IMR-90 (cell line): ENCODE results near the gene SH3BP5. TPM values are rescaled to one million over a fixed set of nuclear protein-coding genes. Genes with fewer than 3 reads are reported as not detected.
A peak's percentile ranks its signal among the peaks of the same experiment; 100 is the strongest.

Experiments used
- ATAC-seq: fragments of 200-7000 bp; cut with Tn5 transposase; 2 replicates; pipeline ENCODE4 v1.9.1; 2020; ENCODE audit warnings: low read depth, mild to moderate bottlenecking, moderate library complexity
- BruUV-seq: library from RNA; stranded (reverse); fragments of 400-500 nt; replicated peaks from 2 replicates; lab custom pipeline; 2021; lab: Mats Ljungman, UMichigan
- CTCF ChIA-PET: fragments of 300-600 bp; formaldehyde crosslinking; extraction: SDS; loops from one replicate; lab custom pipeline; 2021; ENCODE audit warnings: antibody characterized with exemption; lab: Yijun Ruan, JAX
- POLR2A ChIA-PET: fragments of 300-600 bp; sonication (Branson Sonifier 250); formaldehyde crosslinking; loops from one replicate; lab custom pipeline; 2022; ENCODE audit warnings: antibody characterized with exemption; ENCODE audit not compliant: unreplicated experiment; lab: Charles Lee
- DNase-seq: peaks from one replicate; pipeline ENCODE4 v3.0.0; 2013
- H2AFZ ChIP-seq: replicated peaks from 2 replicates; pipeline ENCODE3; 2013; ENCODE audit warnings: low read length, mild to moderate bottlenecking; ENCODE audit not compliant: poor library complexity
- H2AK5ac ChIP-seq: 2 replicates; pipeline ENCODE4 v1.6.1; 2013; ENCODE audit warnings: low read depth, low read length, inconsistent platforms
- H2AK9ac ChIP-seq: replicated peaks from 2 replicates; pipeline ENCODE3; 2013; ENCODE audit warnings: mild to moderate bottlenecking, low read depth, low read length, moderate library complexity; ENCODE audit not compliant: poor library complexity
- H2BK120ac ChIP-seq: 2 replicates; pipeline ENCODE4 v1.6.1; 2013; ENCODE audit warnings: low read depth, low read length, inconsistent platforms
- H2BK15ac ChIP-seq: 3 replicates; pipeline ENCODE4 v1.6.1; 2013; ENCODE audit warnings: low read depth, low read length, inconsistent platforms
- H2BK20ac ChIP-seq: 2 replicates; pipeline ENCODE4 v1.6.1; 2013; ENCODE audit warnings: low read depth, mild to moderate bottlenecking, inconsistent platforms, low read length, moderate library complexity
- H2BK5ac ChIP-seq: 2 replicates; pipeline ENCODE4 v1.6.1; 2013; ENCODE audit warnings: mild to moderate bottlenecking, low read depth, low read length, inconsistent platforms; ENCODE audit not compliant: poor library complexity, severe bottlenecking
- H3K14ac ChIP-seq: replicated peaks from 2 replicates; pipeline ENCODE4 v1.6.1; 2013; ENCODE audit warnings: low read depth, low read length, inconsistent platforms
- H3K18ac ChIP-seq: 2 replicates; pipeline ENCODE4 v1.6.1; 2013; ENCODE audit warnings: low read depth, low read length, control low read depth
- H3K23ac ChIP-seq: 2 replicates; pipeline ENCODE4 v1.6.1; 2013; ENCODE audit warnings: low read depth, low read length, inconsistent platforms
- H3K27ac ChIP-seq: 2 replicates; pipeline ENCODE4 v1.5.1; 2013; ENCODE audit warnings: mild to moderate bottlenecking, control low read depth, low read length; ENCODE audit not compliant: insufficient read depth
- H3K27me3 ChIP-seq: 2 replicates; pipeline ENCODE4 v1.6.1; 2013; ENCODE audit warnings: low read length; ENCODE audit not compliant: control insufficient read depth, insufficient read depth
- H3K36me3 ChIP-seq: 2 replicates; pipeline ENCODE4 v1.6.1; 2013; ENCODE audit warnings: low read length, mixed read lengths; ENCODE audit not compliant: control insufficient read depth, insufficient read depth
- H3K4ac ChIP-seq: 2 replicates; pipeline ENCODE4 v1.6.1; 2013; ENCODE audit warnings: low read depth, low read length, inconsistent platforms
- H3K4me1 ChIP-seq: 2 replicates; pipeline ENCODE4 v1.6.1; 2013; ENCODE audit warnings: low read length, mixed read lengths; ENCODE audit not compliant: control insufficient read depth, insufficient read depth
- H3K4me2 ChIP-seq: 2 replicates; pipeline ENCODE4 v1.6.1; 2013; ENCODE audit warnings: low read depth, mild to moderate bottlenecking, control low read depth, low read length, moderate library complexity
- H3K4me3 ChIP-seq: 2 replicates; pipeline ENCODE4 v1.5.1; 2013; ENCODE audit warnings: low read depth, mild to moderate bottlenecking, control low read depth, low read length, moderate library complexity; ENCODE audit not compliant: insufficient read depth
- H3K56ac ChIP-seq: 2 replicates; pipeline ENCODE4 v1.6.1; 2013; ENCODE audit warnings: low read length, inconsistent platforms; ENCODE audit not compliant: insufficient read depth; ENCODE audit errors: extremely low read depth
- H3K79me1 ChIP-seq, 2 experiments: 2 replicates each; pipeline ENCODE4 v1.6.1; 2013; ENCODE audit warnings: low read length in 2 of 2, inconsistent platforms in 1 of 2, low read depth in 1 of 2
- H3K9ac ChIP-seq: 2 replicates; pipeline ENCODE4 v1.6.1; 2013; ENCODE audit warnings: low read depth, low read length, control low read depth
- H3K9me1 ChIP-seq: 2 replicates; pipeline ENCODE4 v1.6.1; 2013; ENCODE audit warnings: low read length, inconsistent platforms; ENCODE audit not compliant: insufficient read depth
- H3K9me3 ChIP-seq: 2 replicates; pipeline ENCODE4 v1.6.1; 2013; ENCODE audit warnings: low read length; ENCODE audit not compliant: control insufficient read depth, insufficient read depth
- H4K20me1 ChIP-seq: 2 replicates; pipeline ENCODE4 v1.6.1; 2013; ENCODE audit warnings: low read length, inconsistent platforms; ENCODE audit not compliant: insufficient read depth
- H4K5ac ChIP-seq: 2 replicates; pipeline ENCODE4 v1.6.1; 2013; ENCODE audit warnings: mild to moderate bottlenecking, low read depth, low read length, control low read depth
- H4K8ac ChIP-seq, 2 experiments: 2 replicates each; pipeline ENCODE4 v1.6.1; 2013; ENCODE audit warnings: low read depth in 2 of 2, low read length in 2 of 2, control low read depth in 1 of 2, inconsistent platforms in 1 of 2
- H4K91ac ChIP-seq: 2 replicates; pipeline ENCODE4 v1.6.1; 2013; ENCODE audit warnings: low read depth, low read length, inconsistent platforms; ENCODE audit not compliant: insufficient read depth
- CEBPB ChIP-seq: IDR thresholded peaks from 2 replicates; pipeline ENCODE4 v1.6.1; 2012; ENCODE audit warnings: low read depth, low read length, improper control_type of control experiment
- CHD1 ChIP-seq: IDR thresholded peaks from 2 replicates; pipeline ENCODE4 v1.6.1; 2012; ENCODE audit warnings: low read depth, low read length, improper control_type of control experiment
- CTCF ChIP-seq: conservative IDR thresholded peaks from 2 replicates; pipeline ENCODE4 v1.5.1; 2012; ENCODE audit warnings: mild to moderate bottlenecking, low read depth, low read length, improper control_type of control experiment
- FOS ChIP-seq: fragments of 150-350 bp; IDR thresholded peaks from 2 replicates; pipeline ENCODE4 v1.6.1; 2016; ENCODE audit warnings: low read depth, low read length
- MAFK ChIP-seq: IDR thresholded peaks from 2 replicates; pipeline ENCODE4 v1.6.1; 2012; ENCODE audit warnings: low read depth, low read length, improper control_type of control experiment
- MAZ ChIP-seq: IDR thresholded peaks from 2 replicates; pipeline ENCODE4 v1.6.1; 2012; ENCODE audit warnings: low read depth, mild to moderate bottlenecking, low read length, improper control_type of control experiment, moderate library complexity, borderline replicate concordance
- MXI1 ChIP-seq: IDR thresholded peaks from 2 replicates; pipeline ENCODE4 v1.6.1; 2012; ENCODE audit warnings: low read depth, mild to moderate bottlenecking, low read length, moderate library complexity, borderline replicate concordance
- NFE2L2 ChIP-seq: fragments of 150-350 bp; IDR thresholded peaks from 2 replicates; pipeline ENCODE4 v1.6.1; 2016; ENCODE audit warnings: low read depth, mild to moderate bottlenecking, low read length
- POLR2A ChIP-seq: IDR thresholded peaks from 2 replicates; pipeline ENCODE4 v1.6.1; 2012; ENCODE audit warnings: mild to moderate bottlenecking, low read depth, low read length
- RAD21 ChIP-seq: IDR thresholded peaks from 2 replicates; pipeline ENCODE4 v1.6.1; 2012; ENCODE audit warnings: low read length, improper control_type of control experiment
- RCOR1 ChIP-seq: IDR thresholded peaks from 2 replicates; pipeline ENCODE4 v1.6.1; 2012; ENCODE audit warnings: mild to moderate bottlenecking, low read length, improper control_type of control experiment; ENCODE audit not compliant: insufficient replicate concordance
- RFX5 ChIP-seq: IDR thresholded peaks from 2 replicates; pipeline ENCODE4 v1.8.0; 2012; ENCODE audit warnings: low read depth, mild to moderate bottlenecking, low read length, moderate library complexity
- SMC3 ChIP-seq: fragments of 150-350 bp; IDR thresholded peaks from 2 replicates; pipeline ENCODE4 v1.6.1; 2016; ENCODE audit warnings: low read depth, mild to moderate bottlenecking, antibody characterized with exemption, low read length, moderate library complexity
- USF2 ChIP-seq: fragments of 150-350 bp; IDR thresholded peaks from 2 replicates; pipeline ENCODE4 v1.6.1; 2017; ENCODE audit warnings: mild to moderate bottlenecking, antibody characterized with exemption, low read length, low read depth
- WGBS, 2 experiments: methylation state at CpG; one replicate each; pipeline versions ENCODE4 v1.1.5 to v1.1.7; 2013; ENCODE audit warnings: missing lambda C conversion rate in 2 of 2; ENCODE audit not compliant: insufficient read length in 1 of 2; ENCODE audit errors: extremely low coverage in 2 of 2; 5-methylcytosine and 5-hydroxymethylcytosine counted together
- dilution Hi-C: fragments of 300-500 bp; cut with HindIII; formaldehyde crosslinking; loops from one replicate; pipeline ENCODE4 v1.14.3; 2018; ENCODE audit warnings: low sequenced_read_pairs; ENCODE audit not compliant: unreplicated experiment
- in situ Hi-C: fragments of 300-500 bp; cut with MboI; formaldehyde crosslinking; loops from 3 replicates; pipeline ENCODE4 v1.14.3; 2019; ENCODE audit warnings: low sequenced_read_pairs, inconsistent platforms, mixed read lengths
- intact Hi-C: fragments of 100-400 bp; cut with micrococcal nuclease; formaldehyde crosslinking; loops from 2 replicates; pipeline ENCODE4 v1.10.0; 2022
- polyA plus RNA-seq, 3 experiments: library from polyadenylated mRNA; depleted of rRNA; stranded (reverse); fragments of >200 nt; gene quantifications; 2 replicates each; pipeline ENCODE4 v1.2.3, GENCODE V29; 2012; ENCODE audit warnings: low replicate concordance in 1 of 3
- total RNA-seq: library from RNA; depleted of rRNA; stranded (reverse); fragments of >200 nt; gene quantifications from 2 replicates; pipeline ENCODE4 v1.2.3, GENCODE V29; 2012

Gene SH3BP5
- total and polyA plus RNA-seq, 2 of the 4 experiments (the other 2 are of a cell fraction) = 14.0 to 23.5 TPM

GRCh38 chr3:15339786-15340215 is 7.4 kb upstream of the SH3BP5 start:
- H4K8ac ChIP-seq = no peak overlapping the region
- ATAC-seq = peak; percentile 88
- H3K56ac ChIP-seq = no peak overlapping the region
- no peaks in the 10 kb centered on the region for H3K9me1 ChIP-seq
- H3K36me3 ChIP-seq = no peaks in the 10 kb centered on the region
- ChIA-PET POLR2A (no interaction called here), CTCF (no interaction called here)
- dilution Hi-C loops (no loop called here), intact Hi-C loops (loop anchor here (5.0 kb wide), 1 partner anchor 222 kb away; no protein-coding TSS in a partner anchor), in situ Hi-C loops (no loop called here)
- H2BK120ac ChIP-seq = no peak overlapping the region
- no peak overlapping the region for H2BK20ac ChIP-seq
- no peaks in the 10 kb centered on the region for H3K4me1 ChIP-seq
- DNase-seq = peak; percentile 75
- no peaks in the 10 kb centered on the region for H3K79me1 ChIP-seq
- no peak overlapping the region for H2BK5ac ChIP-seq
- peaks cover 14% of the 10 kb centered on the region for H3K27me3 ChIP-seq
- no peak overlapping the region for H2AFZ ChIP-seq
- no peak overlapping the region for H2BK15ac ChIP-seq
- no peak overlapping the region for H2AK5ac ChIP-seq
- H3K4me2 ChIP-seq = no peak overlapping the region
- H3K23ac ChIP-seq = no peak overlapping the region
- BruUV-seq = no TSS peak
- no peak overlapping the region for H3K14ac ChIP-seq
- no peak overlapping the region for H4K5ac ChIP-seq
- TF ChIP-seq MAFK = no peak
- no peak for TF ChIP-seq CTCF
- peak; percentile 46; the same call in 1 of the 2 replicates for TF ChIP-seq FOS
- TF ChIP-seq SMC3 = no peak
- TF ChIP-seq RCOR1 = no peak
- no peak for TF ChIP-seq USF2
- TF ChIP-seq RAD21 = no peak
- TF ChIP-seq CHD1 = no peak
- no peak for TF ChIP-seq MAZ
- TF ChIP-seq RFX5 = no peak
- peak; percentile 45; the same call in 1 of the 2 replicates for TF ChIP-seq NFE2L2
- TF ChIP-seq MXI1 = no peak
- no peak for TF ChIP-seq POLR2A
- TF ChIP-seq CEBPB = no peak
- no CpG with 5 or more reads among the region's 3 CpGs for WGBS, 2 experiments
- H3K4me3 ChIP-seq = no peak overlapping the region
- H4K91ac ChIP-seq = no peak overlapping the region
- peaks cover 4% of the 10 kb centered on the region for H3K9me3 ChIP-seq
- H3K9ac ChIP-seq = no peak overlapping the region
- no peak overlapping the region for H3K18ac ChIP-seq
- no peaks in the 10 kb centered on the region for H4K20me1 ChIP-seq
- no peak overlapping the region for H2AK9ac ChIP-seq
- H3K27ac ChIP-seq = no peak overlapping the region
- H3K4ac ChIP-seq = no peak overlapping the region
